K562 (cell line): ENCODE results near the gene TMEM260. TPM values are rescaled to one million over a fixed set of nuclear protein-coding genes. Genes with fewer than 3 reads are reported as not detected.
A peak's percentile ranks its signal among the peaks of the same experiment; 100 is the strongest.

Experiments
- BMI1 ChIP-seq: fragments of 150-350 bp; IDR thresholded peaks from 2 replicates; pipeline ENCODE4 v1.6.1; 2014; ENCODE audit warnings: low read length
- CREBBP ChIP-seq: IDR thresholded peaks from one replicate; pipeline ENCODE4 v1.6.1; 2012; ENCODE audit warnings: low read depth, mild to moderate bottlenecking, control low read depth, inconsistent platforms, low read length
- DIDO1 ChIP-seq: fragments of 450-650 bp; IDR thresholded peaks from 2 replicates; pipeline ENCODE4 v1.6.1; 2016; ENCODE audit warnings: low read depth, missing biosample characterization, missing genetic modification characterization
- ERF ChIP-seq: fragments of 450-650 bp; formaldehyde crosslinking; IDR thresholded peaks from 2 replicates; pipeline ENCODE4 v1.4.0; 2020; ENCODE audit warnings: mild to moderate bottlenecking, mixed read lengths
- EWSR1 ChIP-seq: fragments of 450-650 bp; IDR thresholded peaks from 2 replicates; pipeline ENCODE4 v1.6.1; 2018; ENCODE audit warnings: borderline replicate concordance, mild to moderate bottlenecking, low read depth, moderate library complexity; ENCODE audit not compliant: partially characterized antibody
- FOSL1 ChIP-seq: fragments of 200-800 bp; sonication (Bioruptor generic); conservative IDR thresholded peaks from 2 replicates; pipeline ENCODE4 v1.6.1; 2016; ENCODE audit warnings: missing genetic modification characterization, missing compliant biosample characterization
- JUNB ChIP-seq: fragments of 450-650 bp; formaldehyde crosslinking; conservative IDR thresholded peaks from 2 replicates; pipeline ENCODE4 v1.4.0; 2020; ENCODE audit warnings: mild to moderate bottlenecking
- KDM5B ChIP-seq: fragments of 200-600 bp; sonication (generic); IDR thresholded peaks from 2 replicates; pipeline ENCODE4 v1.6.1; 2012; ENCODE audit warnings: low read depth, mild to moderate bottlenecking, moderate library complexity, low read length, control low read depth, inconsistent platforms; ENCODE audit not compliant: insufficient replicate concordance
- KLF16 ChIP-seq: IDR thresholded peaks from 2 replicates; pipeline ENCODE4 v1.6.1; 2016; ENCODE audit warnings: antibody characterized with exemption
- MAFK ChIP-seq: IDR thresholded peaks from 2 replicates; pipeline ENCODE4 v1.6.1; 2011; ENCODE audit warnings: low read length, improper control_type of control experiment
- NFRKB ChIP-seq: fragments of 450-650 bp; IDR thresholded peaks from 2 replicates; pipeline ENCODE4 v1.6.1; 2016; ENCODE audit warnings: low read depth
- PCBP1 ChIP-seq: fragments of 200-400 bp; formaldehyde crosslinking; IDR thresholded peaks from 2 replicates; pipeline ENCODE4 v1.6.1; 2018; ENCODE audit warnings: mild to moderate bottlenecking, low read depth, low read length; ENCODE audit not compliant: poor library complexity, severe bottlenecking
- PML ChIP-seq: IDR thresholded peaks from 2 replicates; pipeline ENCODE4 v1.6.1; 2012; ENCODE audit warnings: low read length, inconsistent platforms
- POLR2AphosphoS5 ChIP-seq: IDR thresholded peaks from 2 replicates; pipeline ENCODE4 v1.6.1; 2011; ENCODE audit warnings: mild to moderate bottlenecking, low read depth, low read length, moderate library complexity; ENCODE audit not compliant: control insufficient read depth, insufficient read depth
- RB1 ChIP-seq: fragments of 450-650 bp; IDR thresholded peaks from 2 replicates; pipeline ENCODE4 v1.6.1; 2017; ENCODE audit warnings: low read depth, mild to moderate bottlenecking
- RHOXF2B ChIP-seq: fragments of 250-450 bp; sonication (Bioruptor Pico); conservative IDR thresholded peaks from 2 replicates; pipeline ENCODE4 v1.5.1; 2021
- SMAD2 ChIP-seq: fragments of 150-350 bp; IDR thresholded peaks from 2 replicates; pipeline ENCODE4 v1.6.1; 2014; ENCODE audit warnings: low read depth, mild to moderate bottlenecking, low read length
- SMAD3 ChIP-seq: fragments of 450-650 bp; formaldehyde crosslinking; conservative IDR thresholded peaks from 2 replicates; pipeline ENCODE4 v1.4.0; 2020; ENCODE audit warnings: mild to moderate bottlenecking
- SMARCA5 ChIP-seq: fragments of 450-650 bp; IDR thresholded peaks from 2 replicates; pipeline ENCODE4 v1.6.1; 2016
- TCFL5 ChIP-seq: fragments of 250-450 bp; sonication (Bioruptor Pico); conservative IDR thresholded peaks from 2 replicates; pipeline ENCODE4 v1.6.1; 2021; ENCODE audit warnings: mild to moderate bottlenecking, moderate library complexity, matching md5 sums
- TFAP4 ChIP-seq: sonication (generic); formaldehyde crosslinking; IDR thresholded peaks from 2 replicates; pipeline ENCODE4 v1.8.0; 2022; ENCODE audit warnings: missing genetic modification reagents, mild to moderate bottlenecking, moderate library complexity, borderline replicate concordance
- THRAP3 ChIP-seq: fragments of 450-650 bp; IDR thresholded peaks from 2 replicates; pipeline ENCODE4 v1.6.1; 2016; ENCODE audit warnings: mild to moderate bottlenecking, inconsistent platforms, borderline replicate concordance
- YBX1 ChIP-seq: fragments of 450-650 bp; IDR thresholded peaks from 2 replicates; pipeline ENCODE4 v1.7.1; 2016; ENCODE audit warnings: mild to moderate bottlenecking
- YY1 ChIP-seq, 3 experiments: IDR thresholded peaks; 2 replicates each; pipeline ENCODE4 v1.6.1; 2011; ENCODE audit warnings: low read length in 2 of 3, mild to moderate bottlenecking in 2 of 3, moderate library complexity in 2 of 3, borderline replicate concordance in 1 of 3, control low read depth in 1 of 3, low read depth in 1 of 3; ENCODE audit not compliant: insufficient read depth in 3 of 3, insufficient replicate concordance in 2 of 3, control insufficient read depth in 1 of 3, insufficient read length in 1 of 3; ENCODE audit errors: extremely low read depth in 1 of 3
- ZFP30 ChIP-seq: fragments of 250-450 bp; sonication (Bioruptor Pico); IDR thresholded peaks from 2 replicates; pipeline ENCODE4 v1.8.0; 2022; ENCODE audit warnings: moderate library complexity, mild to moderate bottlenecking, inconsistent platforms, borderline replicate concordance
- ZNF133 ChIP-seq: fragments of 250-450 bp; sonication (Bioruptor Pico); IDR thresholded peaks from 2 replicates; pipeline ENCODE4 v1.4.0; 2020; ENCODE audit warnings: mild to moderate bottlenecking
- ZNF146 ChIP-seq: IDR thresholded peaks from one replicate; pipeline ENCODE4 v1.6.1; 2018; ENCODE audit warnings: missing compliant biosample characterization; ENCODE audit not compliant: unreplicated experiment
- ZNF224 ChIP-seq: sonication (generic); formaldehyde crosslinking; IDR thresholded peaks from 2 replicates; pipeline ENCODE4 v1.8.0; 2022; ENCODE audit warnings: mild to moderate bottlenecking, missing genetic modification reagents
- polyA plus RNA-seq, 8 experiments: library from polyadenylated mRNA; depleted of rRNA in 4 of 8; stranded (reverse) in 5 of 8; unstranded in 3 of 8; fragments of >200 nt; fragmentation: Nextera tagmentation in 2 of 8; fragmentation: Illumina TruSeq in 1 of 8; extraction: Ambion mirVana in 2 of 8; extraction: Trizol in 1 of 8; gene quantifications; 2 replicates each; pipeline versions ENCODE4 v1.2.1 to v1.2.3, GENCODE V29; 2011 to 2014; ENCODE audit warnings: inconsistent platforms in 1 of 8, missing spikeins in 1 of 8
- total RNA-seq, 7 experiments: library from RNA; depleted of rRNA in 6 of 7; stranded (reverse); fragments of >200 nt in 6 of 7; fragmentation: Illumina TruSeq in 2 of 7; extraction: Trizol in 2 of 7; gene quantifications; 2 replicates each; pipeline versions ENCODE4 v1.2.1 to v1.2.3, GENCODE V29; 2011 to 2021; ENCODE audit warnings: low replicate concordance in 1 of 7
- TF ChIP-seq, protein P1 (sequence below): fragments of 250-450 bp; sonication (Bioruptor Pico); IDR thresholded peaks from 2 replicates; pipeline ENCODE4 v1.8.0; 2021; ENCODE audit warnings: mild to moderate bottlenecking, moderate library complexity

The TMEM260 gene
- total and polyA plus RNA-seq, 9 of the 15 experiments (the other 6 are each of a cell fraction or from before 2014, with no cell fraction given), result 2.2 to 9.4 (median 6.0) TPM

- no peak for TF ChIP-seq TFAP4 (CRISPR knock-in tag)
- no peak for TF ChIP-seq KLF16
- no peak for TF ChIP-seq SMAD2
- TF ChIP-seq TCFL5 (CRISPR knock-in tag), result no peak
- TF ChIP-seq, protein P1, sequence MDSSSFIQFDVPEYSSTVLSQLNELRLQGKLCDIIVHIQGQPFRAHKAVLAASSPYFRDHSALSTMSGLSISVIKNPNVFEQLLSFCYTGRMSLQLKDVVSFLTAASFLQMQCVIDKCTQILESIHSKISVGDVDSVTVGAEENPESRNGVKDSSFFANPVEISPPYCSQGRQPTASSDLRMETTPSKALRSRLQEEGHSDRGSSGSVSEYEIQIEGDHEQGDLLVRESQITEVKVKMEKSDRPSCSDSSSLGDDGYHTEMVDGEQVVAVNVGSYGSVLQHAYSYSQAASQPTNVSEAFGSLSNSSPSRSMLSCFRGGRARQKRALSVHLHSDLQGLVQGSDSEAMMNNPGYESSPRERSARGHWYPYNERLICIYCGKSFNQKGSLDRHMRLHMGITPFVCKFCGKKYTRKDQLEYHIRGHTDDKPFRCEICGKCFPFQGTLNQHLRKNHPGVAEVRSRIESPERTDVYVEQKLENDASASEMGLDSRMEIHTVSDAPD, result no peak
- peak; percentile 70 for TF ChIP-seq PCBP1
- no peak for TF ChIP-seq NFRKB
- no peak for TF ChIP-seq EWSR1
- TF ChIP-seq MAFK, result no peak
- TF ChIP-seq BMI1, result no peak
- no peak for TF ChIP-seq ZNF133 (CRISPR knock-in tag)
- peak; percentile 75 for TF ChIP-seq KDM5B
- TF ChIP-seq CREBBP, result no peak
- no peak for TF ChIP-seq SMARCA5
- TF ChIP-seq RB1, result peak; percentile 54; the same call in 1 of the 2 replicates
- TF ChIP-seq RHOXF2B (CRISPR knock-in tag), result no peak
- TF ChIP-seq JUNB (CRISPR knock-in tag), result no peak
- peak; percentile 42; the same call in 1 of the 2 replicates for TF ChIP-seq DIDO1
- TF ChIP-seq THRAP3, result no peak
- TF ChIP-seq SMAD3 (CRISPR knock-in tag), result no peak
- peak in 2 of 3 experiments; percentile 37 to 38 for TF ChIP-seq YY1 (IDR thresholded peaks at IDR 0.05; ENCODE audit: borderline replicate concordance in 1 of 3, control insufficient read depth in 1 of 3, extremely low read depth in 1 of 3, insufficient read depth in 3 of 3, insufficient read length in 1 of 3, insufficient replicate concordance in 2 of 3, low read depth in 1 of 3, low read length in 2 of 3)
- TF ChIP-seq YBX1, result no peak
- TF ChIP-seq ZNF224 (CRISPR knock-in tag), result no peak
- peak; percentile 67; the same call in 1 of the 2 replicates for TF ChIP-seq PML
- TF ChIP-seq ZNF146 (CRISPR knock-in tag), result no peak
- TF ChIP-seq POLR2AphosphoS5, result peak; percentile 74; the same call in 1 of the 2 replicates
- no peak for TF ChIP-seq FOSL1
- no peak for TF ChIP-seq ZFP30
- no peak for TF ChIP-seq ERF
Observed at GRCh38 chr14:56579345-56580220, at the start of gene TMEM260 (continued).
